ENCODE measurements around the gene PCCA.
"Not testable (repeated sequence)": the region's sequence is repeated elsewhere in the genome, so short reads cannot be mapped to it uniquely, and the experiment has no call there.

PCCA gene

DNA sequence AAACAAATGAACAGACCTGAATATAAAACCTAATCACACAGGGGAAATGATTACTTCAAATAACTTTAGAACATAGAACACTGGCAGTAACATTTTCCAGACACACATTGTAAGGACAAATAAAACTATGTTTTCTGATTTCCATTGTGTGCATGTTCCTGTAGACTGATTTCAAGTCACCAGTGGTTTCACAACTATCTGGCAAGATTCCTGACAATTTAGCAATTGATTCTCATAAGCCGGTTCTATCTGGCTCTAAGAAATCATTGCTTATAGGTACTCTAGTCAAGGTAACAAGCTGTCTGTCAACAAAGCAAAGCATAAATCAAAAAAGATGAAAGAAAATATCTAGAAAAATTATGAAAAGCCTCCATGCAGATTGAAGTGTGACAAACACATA lies 19.6 kb upstream of the PCCA start:
- no peaks in the 10 kb centered on the region for H3K4me1 ChIP-seq (ENCODE audit: control insufficient read depth, insufficient read depth, low read length)
- no peaks in the 10 kb centered on the region for H3K9me3 ChIP-seq (ENCODE audit: control insufficient read depth in 2 of 2, low read length in 2 of 2)
- H3K36me3 ChIP-seq (ENCODE audit: control insufficient read depth in 2 of 2, insufficient read depth in 2 of 2, low read length in 2 of 2): no peaks in the 10 kb centered on the region
- no peak overlapping the region for H3K4me3 ChIP-seq (ENCODE audit: low read length in 2 of 2)
- no peak overlapping the region for H3K9ac ChIP-seq (ENCODE audit: low read length in 2 of 2)
- no peaks in the 10 kb centered on the region for H3K27me3 ChIP-seq (ENCODE audit: control insufficient read depth in 1 of 2, insufficient read depth in 2 of 2, low read length in 2 of 2)
- H3K27ac ChIP-seq (ENCODE audit: low read length): no peak overlapping the region

DNA sequence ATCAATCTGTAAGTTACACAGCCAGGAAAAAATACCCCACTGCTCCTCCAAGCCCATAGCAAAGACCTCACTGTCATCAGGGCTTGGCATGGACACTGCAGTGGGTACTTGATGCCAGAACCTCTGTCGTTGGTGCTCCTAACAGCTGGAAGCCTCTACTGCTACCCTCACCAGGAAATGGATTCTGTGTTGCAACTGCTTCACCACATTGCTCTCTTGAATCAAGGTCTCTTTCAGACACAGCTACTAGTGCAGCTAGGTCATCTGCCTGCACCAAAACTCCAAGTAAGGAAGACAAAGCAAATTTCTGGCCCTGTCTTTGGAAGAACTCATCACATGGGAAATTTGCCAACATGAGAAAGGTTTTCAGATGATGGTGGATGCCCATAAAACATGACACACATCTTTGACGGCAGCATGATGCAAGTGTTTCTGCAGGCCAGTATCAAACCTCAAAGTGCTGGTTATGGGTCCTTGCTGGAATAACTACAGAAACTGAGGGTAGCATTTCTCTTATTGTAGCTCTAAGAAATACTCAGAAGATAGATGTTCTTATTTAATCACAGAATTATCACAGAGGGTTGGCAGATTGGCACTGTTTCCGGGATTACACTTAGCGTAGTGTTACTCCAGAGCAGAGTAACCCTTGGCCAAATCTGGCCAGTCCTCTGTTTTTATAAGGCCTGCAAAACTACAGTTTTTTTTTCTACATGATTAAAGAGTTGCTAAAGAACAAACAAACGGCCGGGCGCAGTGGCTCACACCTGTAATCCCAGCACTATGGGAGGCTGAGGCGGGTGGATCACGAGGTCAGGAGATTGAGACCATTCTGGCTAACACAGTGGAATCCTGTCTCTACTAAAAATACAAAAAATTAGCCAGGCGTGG lies 12.9 kb upstream of the PCCA start:
- Histone ChIP-seq H3K36me3 (ENCODE audit: control insufficient read depth in 2 of 2, insufficient read depth in 2 of 2, low read length in 2 of 2) (no peaks in the 10 kb centered on the region), H3K9ac (ENCODE audit: low read length in 2 of 2) (no peak overlapping the region), H3K9me3 (ENCODE audit: control insufficient read depth in 2 of 2, low read length in 2 of 2) (no peaks in the 10 kb centered on the region), H3K4me3 (ENCODE audit: low read length in 2 of 2) (no peak overlapping the region), H3K27me3 (ENCODE audit: control insufficient read depth in 1 of 2, insufficient read depth in 2 of 2, low read length in 2 of 2) (no peaks in the 10 kb centered on the region), H3K4me1 (ENCODE audit: control insufficient read depth, insufficient read depth, low read length) (no peaks in the 10 kb centered on the region), H3K27ac (ENCODE audit: low read length) (no peak overlapping the region)

DNA sequence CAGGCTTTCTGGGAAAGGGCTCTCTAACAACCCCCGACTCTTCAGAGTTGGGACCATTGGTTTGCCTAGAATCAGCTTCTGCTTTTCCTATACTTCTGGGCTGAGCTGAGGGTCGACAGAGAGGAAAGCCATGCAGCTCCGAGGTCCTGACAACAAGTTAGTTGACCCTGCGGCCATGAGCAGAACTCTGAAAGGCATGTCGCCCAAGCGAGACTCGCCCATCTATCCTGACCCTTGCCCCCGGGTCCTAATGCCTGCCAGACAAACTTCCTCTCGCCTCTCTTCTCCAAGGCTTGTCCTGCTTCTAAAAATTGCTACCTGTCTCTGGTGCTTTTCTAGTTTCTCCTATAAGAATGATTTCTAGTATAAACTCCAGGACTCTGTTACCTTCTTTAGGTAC lies 9.9 kb upstream of the PCCA start:
- not testable (repeated sequence) for H3K4me1 ChIP-seq (ENCODE audit: control insufficient read depth, insufficient read depth, low read length); H3K36me3 ChIP-seq (ENCODE audit: control insufficient read depth in 2 of 2, insufficient read depth in 2 of 2, low read length in 2 of 2); H3K4me3 ChIP-seq (ENCODE audit: low read length in 2 of 2); H3K9ac ChIP-seq (ENCODE audit: low read length in 2 of 2); H3K9me3 ChIP-seq (ENCODE audit: control insufficient read depth in 2 of 2, low read length in 2 of 2); H3K27me3 ChIP-seq (ENCODE audit: control insufficient read depth in 1 of 2, insufficient read depth in 2 of 2, low read length in 2 of 2); H3K27ac ChIP-seq (ENCODE audit: low read length)

DNA sequence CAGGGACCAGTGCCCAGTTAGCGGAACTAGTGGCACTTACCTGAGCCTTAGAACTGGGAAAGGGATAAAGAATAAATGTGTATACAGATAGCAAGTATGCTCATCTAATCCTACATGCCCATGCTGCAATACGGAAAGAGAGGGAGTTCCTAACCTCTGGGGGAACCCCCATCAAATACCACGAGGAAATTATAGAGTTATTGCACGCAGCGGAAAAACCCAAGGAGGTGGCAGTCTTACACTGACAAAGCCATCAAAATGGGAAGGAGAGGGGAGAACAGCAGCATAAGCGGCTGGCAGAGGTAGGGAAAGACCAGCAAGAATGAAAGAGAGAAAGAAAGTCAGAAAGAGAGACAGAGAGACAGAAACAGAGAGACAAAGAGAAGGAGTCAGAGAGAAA lies 5.5 kb upstream of the PCCA start:
- not testable (repeated sequence) for H3K27ac ChIP-seq (ENCODE audit: low read length); H3K4me3 ChIP-seq (ENCODE audit: low read length in 2 of 2); H3K9ac ChIP-seq (ENCODE audit: low read length in 2 of 2); H3K27me3 ChIP-seq (ENCODE audit: control insufficient read depth in 1 of 2, insufficient read depth in 2 of 2, low read length in 2 of 2); H3K36me3 ChIP-seq (ENCODE audit: control insufficient read depth in 2 of 2, insufficient read depth in 2 of 2, low read length in 2 of 2); H3K4me1 ChIP-seq (ENCODE audit: control insufficient read depth, insufficient read depth, low read length); H3K9me3 ChIP-seq (ENCODE audit: control insufficient read depth in 2 of 2, low read length in 2 of 2)

DNA sequence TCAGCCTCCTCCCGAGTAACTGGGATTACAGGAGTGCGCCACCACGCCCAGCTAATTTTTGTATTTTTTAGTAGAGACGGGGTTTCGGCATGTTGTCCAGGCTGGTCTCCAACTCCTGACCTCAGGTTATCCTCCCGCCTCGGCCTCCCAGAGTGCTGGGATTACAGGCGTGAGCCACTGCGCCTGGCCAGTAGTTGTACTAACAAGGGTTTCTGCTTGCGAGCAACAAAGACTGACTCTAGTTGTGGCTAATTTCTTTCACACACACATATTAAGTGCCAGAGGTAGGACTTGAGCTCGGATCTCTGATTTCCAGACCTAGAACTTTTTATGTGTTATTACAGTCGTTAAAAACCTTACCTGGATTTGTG lies 635 bp upstream of the PCCA start:
- no peaks in the 10 kb centered on the region for H3K36me3 ChIP-seq (ENCODE audit: control insufficient read depth in 2 of 2, insufficient read depth in 2 of 2, low read length in 2 of 2)
- H3K4me1 ChIP-seq (ENCODE audit: control insufficient read depth, insufficient read depth, low read length): peaks cover 20% of the 10 kb centered on the region
- peak overlapping the region; percentile 96 to 97 for H3K4me3 ChIP-seq (ENCODE audit: low read length in 2 of 2)
- H3K27me3 ChIP-seq (ENCODE audit: control insufficient read depth in 1 of 2, insufficient read depth in 2 of 2, low read length in 2 of 2): no peaks in the 10 kb centered on the region
- no peaks in the 10 kb centered on the region for H3K9me3 ChIP-seq (ENCODE audit: control insufficient read depth in 2 of 2, low read length in 2 of 2)
- peak overlapping the region; percentile 71 to 93 for H3K9ac ChIP-seq (ENCODE audit: low read length in 2 of 2)
- H3K27ac ChIP-seq (ENCODE audit: low read length): no peak overlapping the region

DNA sequence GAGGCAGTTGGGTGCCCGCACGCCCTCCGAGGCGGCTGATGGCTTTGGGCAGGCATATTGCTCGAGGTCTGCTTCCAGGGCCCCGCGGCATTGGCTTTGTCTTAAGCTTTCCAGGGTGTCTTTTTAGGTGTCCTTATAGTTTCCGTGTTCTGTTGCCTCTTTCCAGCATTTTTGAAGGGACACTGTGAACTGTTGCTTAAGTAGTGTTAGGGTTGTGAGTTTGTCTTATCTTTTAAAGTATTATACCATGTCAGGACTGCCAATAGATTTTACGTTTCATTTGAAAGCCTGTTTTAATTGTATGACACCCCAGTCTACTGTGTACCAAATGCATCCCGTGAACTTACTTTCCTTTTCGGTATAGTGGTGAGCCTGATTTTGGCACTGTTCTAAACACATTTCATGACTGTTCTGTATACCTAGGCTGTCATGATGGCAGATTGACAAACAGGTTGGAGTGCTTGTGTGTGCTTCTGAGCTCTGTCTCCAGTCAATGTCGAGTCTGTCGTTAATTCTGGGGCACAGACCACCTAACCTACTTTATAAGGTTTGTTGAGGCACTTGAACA lies 656 bp downstream of the PCCA start:
- no peaks in the 10 kb centered on the region for H3K27me3 ChIP-seq (ENCODE audit: control insufficient read depth in 1 of 2, insufficient read depth in 2 of 2, low read length in 2 of 2)
- no peaks in the 10 kb centered on the region for H3K9me3 ChIP-seq (ENCODE audit: control insufficient read depth in 2 of 2, low read length in 2 of 2)
- H3K4me3 ChIP-seq (ENCODE audit: low read length in 2 of 2): peak overlapping the region; percentile 96 to 97
- peak overlapping the region; percentile 58 for H3K27ac ChIP-seq (ENCODE audit: low read length)
- peaks cover 20% of the 10 kb centered on the region for H3K4me1 ChIP-seq (ENCODE audit: control insufficient read depth, insufficient read depth, low read length)
- H3K9ac ChIP-seq (ENCODE audit: low read length in 2 of 2): peak overlapping the region; percentile 86 to 93
- no peaks in the 10 kb centered on the region for H3K36me3 ChIP-seq (ENCODE audit: control insufficient read depth in 2 of 2, insufficient read depth in 2 of 2, low read length in 2 of 2)

DNA sequence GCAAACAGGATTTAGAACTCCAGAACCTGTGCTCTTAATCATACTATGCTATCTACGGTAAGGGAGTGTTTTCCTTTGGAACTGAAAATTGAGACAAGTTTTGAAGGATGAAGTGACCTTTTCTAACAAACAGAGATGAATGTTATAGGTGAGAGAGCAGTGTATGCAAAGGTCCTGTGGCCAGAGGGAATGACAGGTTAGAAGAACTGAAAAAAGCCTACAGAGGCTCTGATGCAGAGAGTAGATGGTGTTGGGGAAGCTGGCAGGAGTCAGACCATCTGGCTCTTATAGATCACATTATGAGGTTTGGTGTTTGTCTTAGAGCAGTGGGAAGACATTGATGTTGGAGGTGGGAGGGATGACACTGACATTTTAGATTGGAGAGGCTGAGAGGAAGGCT lies 2.0 kb downstream of the PCCA start:
- Histone ChIP-seq H3K36me3 (ENCODE audit: control insufficient read depth in 2 of 2, insufficient read depth in 2 of 2, low read length in 2 of 2) (no peaks in the 10 kb centered on the region), H3K4me1 (ENCODE audit: control insufficient read depth, insufficient read depth, low read length) (peaks cover 20% of the 10 kb centered on the region), H3K27me3 (ENCODE audit: control insufficient read depth in 1 of 2, insufficient read depth in 2 of 2, low read length in 2 of 2) (no peaks in the 10 kb centered on the region), H3K9me3 (ENCODE audit: control insufficient read depth in 2 of 2, low read length in 2 of 2) (no peaks in the 10 kb centered on the region), H3K27ac (ENCODE audit: low read length) (no peak overlapping the region), H3K9ac (ENCODE audit: low read length in 2 of 2) (no peak overlapping the region), H3K4me3 (ENCODE audit: low read length in 2 of 2) (peak overlapping the region in 1 of 2 donors; percentile 96)

DNA sequence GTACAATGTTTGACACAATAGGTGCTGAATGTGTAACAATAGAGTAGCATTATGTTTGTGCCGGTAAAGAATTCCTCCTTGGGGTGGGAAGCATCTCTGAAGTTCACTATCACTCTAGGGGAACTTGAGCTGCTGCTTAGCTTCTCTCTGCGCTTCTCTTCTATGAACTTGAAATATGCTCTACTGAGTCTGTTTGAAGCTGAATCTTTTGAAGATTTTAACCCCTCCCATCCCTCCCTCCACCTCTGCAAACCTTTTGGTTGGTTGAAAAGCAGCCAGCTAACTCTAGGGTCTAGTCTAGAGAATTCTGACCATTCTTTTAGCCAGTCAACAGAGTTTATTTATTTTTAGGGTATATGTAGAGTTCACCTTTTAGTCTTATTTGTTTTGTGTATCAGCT lies 2.5 kb downstream of the PCCA start:
- Histone ChIP-seq H3K27me3 (ENCODE audit: control insufficient read depth in 1 of 2, insufficient read depth in 2 of 2, low read length in 2 of 2) (no peaks in the 10 kb centered on the region), H3K9ac (ENCODE audit: low read length in 2 of 2) (no peak overlapping the region), H3K4me1 (ENCODE audit: control insufficient read depth, insufficient read depth, low read length) (peaks cover 20% of the 10 kb centered on the region), H3K4me3 (ENCODE audit: low read length in 2 of 2) (no peak overlapping the region), H3K9me3 (ENCODE audit: control insufficient read depth in 2 of 2, low read length in 2 of 2) (no peaks in the 10 kb centered on the region), H3K27ac (ENCODE audit: low read length) (no peak overlapping the region), H3K36me3 (ENCODE audit: control insufficient read depth in 2 of 2, insufficient read depth in 2 of 2, low read length in 2 of 2) (no peaks in the 10 kb centered on the region)

DNA sequence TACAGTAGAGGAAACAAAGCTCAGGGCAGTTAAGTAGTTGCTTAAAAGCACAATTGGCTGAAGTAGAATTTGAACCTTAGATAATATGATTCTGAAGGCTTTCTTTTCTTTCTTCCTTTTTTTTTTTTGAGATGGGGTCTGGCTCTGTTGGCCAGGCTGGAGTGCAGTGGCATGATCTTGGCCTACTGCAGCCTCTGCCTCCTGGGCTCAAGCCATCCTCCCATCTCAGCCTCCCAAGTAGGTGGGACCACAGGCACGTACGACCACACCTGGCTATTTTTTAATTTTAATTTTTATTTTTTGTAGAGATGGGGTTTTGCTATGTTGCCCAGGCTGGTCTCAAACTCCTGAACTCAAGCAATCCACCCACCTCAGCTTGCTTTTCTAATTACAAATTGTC lies 3.4 kb downstream of the PCCA start:
- not testable (repeated sequence) for H3K9me3 ChIP-seq (ENCODE audit: control insufficient read depth in 2 of 2, low read length in 2 of 2); H3K4me3 ChIP-seq (ENCODE audit: low read length in 2 of 2); H3K27me3 ChIP-seq (ENCODE audit: control insufficient read depth in 1 of 2, insufficient read depth in 2 of 2, low read length in 2 of 2); H3K27ac ChIP-seq (ENCODE audit: low read length); H3K36me3 ChIP-seq (ENCODE audit: control insufficient read depth in 2 of 2, insufficient read depth in 2 of 2, low read length in 2 of 2); H3K9ac ChIP-seq (ENCODE audit: low read length in 2 of 2)
- H3K4me1 ChIP-seq (ENCODE audit: control insufficient read depth, insufficient read depth, low read length): peaks cover 20% of the 10 kb centered on the region

DNA sequence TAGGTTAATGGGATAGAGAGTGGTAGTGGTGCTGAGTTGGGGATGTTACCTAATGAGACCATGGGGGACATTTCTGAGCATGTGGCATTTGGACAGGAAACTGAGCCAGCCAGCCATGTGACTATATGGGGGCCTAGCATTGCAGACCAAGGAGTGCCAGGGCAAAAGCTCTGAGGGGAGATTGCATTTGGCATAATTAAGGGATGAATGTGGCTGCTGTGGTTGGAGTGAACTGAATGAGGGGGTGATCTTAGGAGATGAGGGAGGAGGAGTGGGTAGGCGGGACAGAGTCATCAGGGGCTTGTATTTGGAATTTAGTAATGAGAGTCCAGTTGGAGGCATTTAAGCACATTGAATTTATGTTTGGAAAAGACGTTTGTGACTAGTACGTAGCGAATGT lies 6.6 kb downstream of the PCCA start:
- peaks cover 1% of the 10 kb centered on the region for H3K4me1 ChIP-seq (ENCODE audit: control insufficient read depth, insufficient read depth, low read length)

DNA sequence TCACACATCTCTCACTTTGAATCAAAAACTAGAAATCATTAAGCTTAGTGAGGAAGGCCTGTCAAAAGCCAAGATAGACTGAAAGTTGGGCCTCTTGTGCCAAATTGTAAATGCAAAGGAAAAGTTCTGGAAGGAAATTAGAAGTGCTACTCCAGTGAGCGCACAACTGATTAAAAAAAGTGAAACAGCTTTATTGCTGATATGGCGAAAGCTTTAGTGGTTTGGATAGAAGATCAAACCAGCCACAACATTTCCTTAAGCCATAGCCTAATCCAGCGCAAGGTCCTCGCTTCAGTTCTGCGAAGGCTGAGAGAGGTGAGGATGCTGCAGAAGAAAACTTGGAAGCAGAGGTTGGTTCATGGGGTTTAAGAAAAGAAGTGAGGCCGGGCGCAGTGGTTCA lies 7.6 kb downstream of the PCCA start:
- Histone ChIP-seq H3K4me3 (ENCODE audit: low read length in 2 of 2) (no peak overlapping the region), H3K27ac (ENCODE audit: low read length) (no peak overlapping the region), H3K4me1 (ENCODE audit: control insufficient read depth, insufficient read depth, low read length) (no peaks in the 10 kb centered on the region), H3K27me3 (ENCODE audit: control insufficient read depth in 1 of 2, insufficient read depth in 2 of 2, low read length in 2 of 2) (no peaks in the 10 kb centered on the region), H3K9ac (ENCODE audit: low read length in 2 of 2) (no peak overlapping the region), H3K36me3 (ENCODE audit: control insufficient read depth in 2 of 2, insufficient read depth in 2 of 2, low read length in 2 of 2) (no peaks in the 10 kb centered on the region), H3K9me3 (ENCODE audit: control insufficient read depth in 2 of 2, low read length in 2 of 2) (no peaks in the 10 kb centered on the region)

More for the DNA sequence above, 6.6 kb downstream of the PCCA start:
- Histone ChIP-seq H3K9me3 (ENCODE audit: control insufficient read depth in 2 of 2, low read length in 2 of 2) (no peaks in the 10 kb centered on the region), H3K36me3 (ENCODE audit: control insufficient read depth in 2 of 2, insufficient read depth in 2 of 2, low read length in 2 of 2) (no peaks in the 10 kb centered on the region), H3K27me3 (ENCODE audit: control insufficient read depth in 1 of 2, insufficient read depth in 2 of 2, low read length in 2 of 2) (no peaks in the 10 kb centered on the region), H3K9ac (ENCODE audit: low read length in 2 of 2) (no peak overlapping the region), H3K27ac (ENCODE audit: low read length) (no peak overlapping the region), H3K4me3 (ENCODE audit: low read length in 2 of 2) (no peak overlapping the region)

All from stomach smooth muscle (tissue), 2 donors.